ENCODE measurements around the gene S1PR2.
"Not testable (repeated sequence)": the region's sequence is repeated elsewhere in the genome, so short reads cannot be mapped to it uniquely, and the experiment has no call there.

Gene S1PR2

DNA sequence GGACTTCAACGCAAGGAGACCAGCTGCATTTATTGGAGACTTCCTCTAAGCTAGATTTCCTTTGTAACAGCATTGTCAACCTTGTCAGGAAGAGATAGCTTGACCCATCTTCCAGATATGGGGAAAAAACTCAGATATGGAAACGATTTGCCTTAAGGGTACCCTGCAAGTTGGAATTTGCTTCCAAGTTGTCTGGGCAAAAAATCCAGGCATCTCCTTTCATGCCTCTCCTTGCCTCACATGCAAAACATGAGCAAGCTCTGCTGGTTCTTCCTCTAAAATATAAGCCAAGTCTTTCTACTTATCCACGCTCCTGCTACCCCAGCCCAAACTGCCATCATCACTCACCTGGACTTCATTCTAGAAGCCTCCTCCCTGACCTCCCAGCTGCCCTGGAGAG is 30.0 kb downstream of the S1PR2 start:
- DNase-seq = no peak
- intact Hi-C loops (cut with DNase I) = no loop called here

- intact Hi-C loops (cut with DNase I); DNase-seq: not testable (repeated sequence)
Observed at GRCh38 chr19:10200101-10200500, 31.0 kb downstream of the S1PR2 start.

DNA sequence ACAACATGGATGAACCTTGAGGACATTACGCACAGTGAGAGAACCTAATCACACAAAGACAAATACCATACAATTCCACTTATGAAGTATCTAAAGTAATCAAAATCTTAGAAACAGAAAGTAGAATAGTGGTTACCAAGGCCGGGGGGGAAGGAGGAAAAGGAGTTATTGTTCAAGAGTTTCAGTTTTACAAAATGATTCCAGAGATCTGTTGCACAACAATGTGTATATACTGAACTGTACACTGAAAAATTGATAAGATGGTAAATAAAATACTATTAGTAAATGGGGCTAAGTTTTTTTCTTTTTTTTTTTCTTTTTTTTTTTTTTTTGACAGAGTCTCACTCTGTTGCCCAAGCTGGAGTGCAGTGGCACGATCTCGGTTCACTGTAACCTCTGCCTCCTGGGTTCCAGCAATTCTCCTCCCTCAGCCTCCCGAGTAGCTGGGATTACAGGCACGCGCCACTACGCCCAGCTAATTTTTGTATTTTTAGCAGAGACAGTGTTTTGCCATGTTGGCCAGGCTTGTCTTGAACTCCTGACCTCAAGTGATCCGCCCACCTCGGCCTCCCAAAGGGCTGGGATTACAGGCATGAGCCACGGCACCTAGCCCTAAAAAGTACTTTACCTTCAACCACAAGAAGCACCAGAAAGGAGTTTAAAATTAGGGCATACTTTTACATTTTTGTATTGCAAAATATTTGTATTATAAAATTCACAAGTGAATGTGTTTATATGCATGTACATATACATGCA is 32.1 kb downstream of the S1PR2 start:
- DNase-seq; intact Hi-C loops (cut with DNase I): not testable (repeated sequence)

GRCh38 chr19:10195199-10195519 is 36.0 kb downstream of the S1PR2 start:
- intact Hi-C loops (cut with DNase I) = no loop called here

GRCh38 chr19:10194500-10195198 is 36.5 kb downstream of the S1PR2 start, which contains the start of gene DNMT1:
DNMT1 (minus strand) TSS chr19:10194953; CDS start chr19:10194899, 54 bp downstream.
- intact Hi-C loops (cut with DNase I) = loop anchor here (5.0 kb wide), 1 partner anchor 58 kb away; the partner anchor contains the start of gene MRPL4
- peak; percentile 88 to 99 (median 97) for DNase-seq

More at GRCh38 chr19:10195199-10195519, 36.0 kb downstream of the S1PR2 start:
- DNase-seq = no peak

- intact Hi-C loops (cut with DNase I) = loop anchor here (5.0 kb wide), 1 partner anchor 58 kb away; the partner anchor contains the start of gene MRPL4
- peak in 1 of 42 donors; percentile 45 for DNase-seq
Observed at GRCh38 chr19:10193790-10194499, 37.2 kb downstream of the S1PR2 start.

- intact Hi-C loops (cut with DNase I) = loop anchor here (5.0 kb wide), 1 partner anchor 59 kb away; the partner anchor contains the start of gene MRPL4
Observed at GRCh38 chr19:10192922-10193321, 38.2 kb downstream of the S1PR2 start.

DNA sequence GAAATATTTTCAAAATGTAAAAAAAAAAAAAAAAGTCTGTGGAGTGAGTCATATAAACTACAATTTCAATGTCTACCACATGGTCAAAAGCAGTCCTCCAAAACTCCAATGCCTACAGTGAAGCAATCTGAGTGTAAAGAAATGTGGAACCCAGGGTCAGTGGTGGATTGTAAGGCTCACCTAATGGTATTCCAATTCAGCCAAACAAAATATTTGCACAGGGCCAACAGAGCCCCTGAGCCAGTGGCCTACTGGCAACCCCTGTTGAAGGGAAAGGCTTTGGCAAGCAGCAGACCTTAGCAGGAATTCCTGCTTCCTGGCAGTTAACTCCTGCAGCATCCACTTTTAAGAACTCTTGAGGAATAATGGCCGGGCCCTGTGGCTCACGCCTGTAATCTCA is 39.8 kb downstream of the S1PR2 start:
- peak in 1 of 42 donors; percentile 2 for DNase-seq

More at GRCh38 chr19:10192922-10193321, 38.2 kb downstream of the S1PR2 start:
- DNase-seq = no peak

GRCh38 chr19:10190026-10190425 is 41.1 kb downstream of the S1PR2 start:
- DNase-seq = no peak
- intact Hi-C loops (cut with DNase I) = loop anchor here (5.0 kb wide), 1 partner anchor 62 kb away; the partner anchor contains the start of gene MRPL4

More for the DNA sequence above, 39.8 kb downstream of the S1PR2 start:
- intact Hi-C loops (cut with DNase I) = loop anchor here (5.0 kb wide), 1 partner anchor 61 kb away; the partner anchor contains the start of gene MRPL4

DNA sequence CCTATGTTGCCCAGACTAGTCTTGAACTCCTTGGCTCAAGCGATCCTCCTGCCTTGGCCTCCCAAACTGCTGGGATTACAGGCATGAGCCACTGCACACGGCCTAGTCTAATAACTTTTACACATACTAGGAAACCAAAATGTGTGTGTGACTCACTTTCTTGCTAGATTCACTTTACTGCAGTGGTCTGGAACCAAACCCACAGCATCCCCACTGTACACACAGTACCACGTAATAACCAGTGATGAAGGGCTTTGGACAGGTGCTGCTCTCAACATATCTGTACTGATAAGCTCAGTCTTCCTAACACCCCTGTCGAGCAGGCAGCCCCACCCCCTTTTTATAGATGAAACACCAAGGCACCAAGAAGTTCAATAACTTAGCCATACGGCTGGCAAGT is 41.5 kb downstream of the S1PR2 start:
- DNase-seq = no peak
- intact Hi-C loops (cut with DNase I) = loop anchor here (5.0 kb wide), 1 partner anchor 63 kb away; the partner anchor contains the start of gene MRPL4

DNA sequence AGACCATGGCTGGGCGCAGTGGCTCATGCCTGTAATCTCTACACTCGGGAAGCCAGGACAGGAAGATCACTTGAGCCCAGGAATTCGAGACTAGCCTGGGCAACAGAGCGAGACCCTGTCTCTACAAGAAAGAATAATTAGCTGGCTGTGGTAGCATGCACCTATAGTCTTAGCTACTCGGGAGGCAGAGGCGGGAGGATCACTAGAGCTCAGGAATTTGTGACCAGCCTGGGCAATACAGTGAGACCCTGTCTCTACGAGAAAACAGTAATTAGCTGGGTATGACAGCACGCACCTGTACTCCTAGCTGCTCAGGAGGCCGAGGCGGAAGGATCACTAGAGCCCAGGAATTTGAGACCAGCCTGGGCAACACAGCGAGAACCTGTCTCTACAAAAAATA is 43.8 kb downstream of the S1PR2 start:
- intact Hi-C loops (cut with DNase I) = no loop called here
- no peak for DNase-seq

DNA sequence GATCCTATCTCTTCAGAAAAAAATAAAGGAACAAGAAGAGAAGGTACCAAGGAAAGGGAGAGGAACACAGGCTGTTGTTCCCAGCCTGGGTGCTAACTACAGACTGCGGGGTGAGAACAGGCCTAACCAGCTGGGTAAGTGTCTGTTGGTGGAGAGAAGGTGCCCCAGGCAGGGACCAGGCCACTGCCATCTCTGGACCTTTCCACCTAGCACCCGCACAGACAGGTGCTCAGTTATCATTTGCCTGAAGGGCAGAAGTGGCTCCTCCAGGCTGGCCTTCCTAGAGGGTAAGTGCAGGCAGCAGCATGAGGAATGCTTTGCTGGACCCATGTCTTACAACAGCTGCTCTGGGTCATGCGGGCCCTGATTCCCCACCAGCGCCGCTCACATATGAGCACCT is 46.5 kb downstream of the S1PR2 start:
- no peak for DNase-seq
- intact Hi-C loops (cut with DNase I) = no loop called here

- no peak for DNase-seq
- intact Hi-C loops (cut with DNase I) = no loop called here
Observed at GRCh38 chr19:10183926-10184325, 47.2 kb downstream of the S1PR2 start.

DNA sequence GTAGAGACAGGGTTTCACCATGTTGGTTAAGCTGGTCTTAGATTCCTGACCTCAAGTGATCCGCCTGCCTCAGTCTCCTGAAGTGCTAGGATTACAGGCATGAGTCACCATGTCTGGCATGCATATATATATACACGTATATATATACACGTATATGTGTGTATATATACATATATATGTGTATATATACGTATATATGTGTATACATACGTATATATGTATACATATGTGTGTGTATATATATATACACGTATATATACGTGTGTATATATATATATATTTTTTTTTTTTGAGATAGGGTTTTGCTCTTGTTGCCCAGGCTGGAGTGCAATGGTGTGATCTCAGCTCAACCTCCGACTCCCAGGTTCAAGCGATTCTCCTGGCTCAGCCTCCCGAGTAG is 48.3 kb downstream of the S1PR2 start:
- intact Hi-C loops (cut with DNase I) = no loop called here

DNA sequence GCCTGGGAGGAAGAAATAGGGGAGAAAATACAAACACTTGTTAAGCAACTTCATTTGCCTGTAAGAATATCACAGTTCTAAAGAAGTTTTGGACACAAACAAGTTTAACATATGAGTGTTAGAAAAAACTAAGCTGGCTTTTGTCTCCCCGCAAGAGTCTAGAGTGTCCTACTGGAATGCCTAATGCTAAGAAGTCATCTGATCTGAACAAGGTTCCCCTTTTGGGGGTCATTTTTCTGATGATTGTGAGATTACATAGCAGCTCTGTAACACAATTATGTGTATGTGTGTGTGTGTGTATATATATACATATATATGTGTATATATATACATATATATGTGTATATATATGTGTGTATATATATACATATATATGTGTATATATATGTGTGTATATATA is 49.1 kb downstream of the S1PR2 start:
- DNase-seq = no peak
- intact Hi-C loops (cut with DNase I) = no loop called here

More for the DNA sequence above, 48.3 kb downstream of the S1PR2 start:
- DNase-seq = no peak

DNA sequence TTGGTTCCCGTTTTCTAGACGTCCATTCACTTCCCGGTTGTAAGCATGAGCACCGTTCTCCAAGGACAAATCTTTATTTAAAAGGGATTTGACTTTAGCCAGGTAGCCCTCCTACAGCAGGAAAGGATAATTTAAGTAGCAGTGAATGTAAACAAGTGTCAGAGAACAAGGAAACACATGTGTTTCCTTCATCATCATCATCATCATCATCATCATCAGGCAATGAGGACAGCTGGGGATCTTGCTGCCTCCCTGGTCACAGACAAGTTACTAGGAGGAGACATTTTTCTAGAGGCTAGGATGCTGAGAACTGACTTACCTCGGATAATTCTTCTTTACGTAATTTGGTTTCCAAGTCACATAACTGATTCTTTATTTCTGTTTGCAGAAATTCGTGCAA is 50.7 kb downstream of the S1PR2 start:
- no peak for DNase-seq

DNA sequence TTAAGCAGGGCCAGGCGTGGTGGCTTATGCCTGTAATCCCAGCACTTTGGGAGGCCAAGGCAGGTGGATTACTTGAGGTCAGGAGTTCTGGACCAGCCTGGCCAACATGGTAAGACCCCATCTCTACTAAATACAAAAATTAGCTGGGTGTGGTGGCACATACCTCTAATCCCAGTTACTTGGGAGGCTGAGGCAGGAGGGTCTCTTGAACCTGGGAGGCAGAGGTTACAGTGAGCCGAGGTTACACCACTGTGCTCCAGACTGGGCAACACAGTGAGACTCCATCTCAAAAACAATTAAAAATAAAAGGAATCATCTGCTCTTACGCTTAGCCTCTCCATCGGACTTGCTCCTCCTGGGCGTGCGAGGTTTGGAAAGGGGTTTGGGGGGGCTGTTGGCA is 51.1 kb downstream of the S1PR2 start:
- intact Hi-C loops (cut with DNase I); DNase-seq: not testable (repeated sequence)

More for the DNA sequence above, 50.7 kb downstream of the S1PR2 start:
- intact Hi-C loops (cut with DNase I) = no loop called here

DNA sequence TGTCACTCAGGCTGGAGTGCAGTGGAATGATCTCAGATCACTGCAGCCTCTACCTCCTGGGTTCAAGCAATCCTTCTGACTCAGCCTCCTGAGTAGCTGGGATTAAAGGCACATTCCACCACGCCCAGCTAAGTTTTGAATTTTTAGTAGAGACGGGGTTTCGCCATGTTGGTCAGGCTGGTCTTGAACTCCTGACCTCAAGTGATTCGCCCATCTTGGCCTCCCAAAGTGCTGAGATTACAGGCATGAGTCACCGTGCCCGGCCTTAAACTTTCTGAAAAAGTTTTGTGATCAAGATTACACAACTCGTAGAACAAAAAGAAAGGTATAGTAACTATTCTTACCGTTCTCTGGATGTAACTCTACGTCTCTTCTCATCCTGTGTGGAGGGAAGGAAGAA is 57.6 kb downstream of the S1PR2 start:
- intact Hi-C loops (cut with DNase I) = no loop called here
- no peak for DNase-seq
